ENCODE measurements around the gene HPSE2. TPM values are rescaled to one million over a fixed set of nuclear protein-coding genes. Genes with fewer than 3 reads are reported as not detected.
"Not testable (repeated sequence)": the region's sequence is repeated elsewhere in the genome, so short reads cannot be mapped to it uniquely, and the experiment has no call there.

Gene HPSE2
- total RNA-seq, 1 donor from 2014 or later = under 0.01 TPM

GRCh38 chr10:98555021-98555619 lies 680.5 kb downstream of the HPSE2 start:
- no peak overlapping the region for H3K9ac ChIP-seq (ENCODE audit: low read depth in 1 of 3, low read length in 3 of 3)
- no peak overlapping the region for H3K27ac ChIP-seq (ENCODE audit: low read depth, low read length)
- no peaks in the 10 kb centered on the region for H3K36me3 ChIP-seq (ENCODE audit: control insufficient read depth in 3 of 3, insufficient read depth in 3 of 3, low read length in 3 of 3)
- H3K4me1 ChIP-seq (ENCODE audit: control insufficient read depth in 3 of 3, insufficient read depth in 3 of 3, low read length in 3 of 3) = no peaks in the 10 kb centered on the region
- no peaks in the 10 kb centered on the region for H3K9me3 ChIP-seq (ENCODE audit: control insufficient read depth in 3 of 3, low read length in 3 of 3)
- H3K27me3 ChIP-seq (ENCODE audit: control insufficient read depth in 3 of 3, insufficient read depth in 3 of 3, low read length in 3 of 3) = no peaks in the 10 kb centered on the region
- no peak overlapping the region for H3K4me3 ChIP-seq (ENCODE audit: low read length in 3 of 3)

- not testable (repeated sequence) for H3K4me1 ChIP-seq (ENCODE audit: control insufficient read depth in 3 of 3, insufficient read depth in 3 of 3, low read length in 3 of 3); H3K27me3 ChIP-seq (ENCODE audit: control insufficient read depth in 3 of 3, insufficient read depth in 3 of 3, low read length in 3 of 3); H3K36me3 ChIP-seq (ENCODE audit: control insufficient read depth in 3 of 3, insufficient read depth in 3 of 3, low read length in 3 of 3); H3K9ac ChIP-seq (ENCODE audit: low read depth in 1 of 3, low read length in 3 of 3); H3K4me3 ChIP-seq (ENCODE audit: low read length in 3 of 3); H3K9me3 ChIP-seq (ENCODE audit: control insufficient read depth in 3 of 3, low read length in 3 of 3); H3K27ac ChIP-seq (ENCODE audit: low read depth, low read length)
Observed at GRCh38 chr10:98541561-98541960, 694.1 kb downstream of the HPSE2 start.

GRCh38 chr10:98539578-98539977 lies 696.1 kb downstream of the HPSE2 start:
- H3K36me3 ChIP-seq (ENCODE audit: control insufficient read depth in 3 of 3, insufficient read depth in 3 of 3, low read length in 3 of 3) = no peaks in the 10 kb centered on the region
- H3K4me3 ChIP-seq (ENCODE audit: low read length in 3 of 3) = no peak overlapping the region
- H3K4me1 ChIP-seq (ENCODE audit: control insufficient read depth in 3 of 3, insufficient read depth in 3 of 3, low read length in 3 of 3) = no peaks in the 10 kb centered on the region
- H3K9me3 ChIP-seq (ENCODE audit: control insufficient read depth in 3 of 3, low read length in 3 of 3) = no peaks in the 10 kb centered on the region
- H3K9ac ChIP-seq (ENCODE audit: low read depth in 1 of 3, low read length in 3 of 3) = no peak overlapping the region
- H3K27ac ChIP-seq (ENCODE audit: low read depth, low read length) = no peak overlapping the region
- H3K27me3 ChIP-seq (ENCODE audit: control insufficient read depth in 3 of 3, insufficient read depth in 3 of 3, low read length in 3 of 3) = no peaks in the 10 kb centered on the region

GRCh38 chr10:98538472-98538871 lies 697.2 kb downstream of the HPSE2 start:
- Histone ChIP-seq H3K27me3 (ENCODE audit: control insufficient read depth in 3 of 3, insufficient read depth in 3 of 3, low read length in 3 of 3) (no peaks in the 10 kb centered on the region), H3K4me1 (ENCODE audit: control insufficient read depth in 3 of 3, insufficient read depth in 3 of 3, low read length in 3 of 3) (no peaks in the 10 kb centered on the region), H3K4me3 (ENCODE audit: low read length in 3 of 3) (no peak overlapping the region), H3K9ac (ENCODE audit: low read depth in 1 of 3, low read length in 3 of 3) (no peak overlapping the region), H3K36me3 (ENCODE audit: control insufficient read depth in 3 of 3, insufficient read depth in 3 of 3, low read length in 3 of 3) (no peaks in the 10 kb centered on the region), H3K27ac (ENCODE audit: low read depth, low read length) (no peak overlapping the region), H3K9me3 (ENCODE audit: control insufficient read depth in 3 of 3, low read length in 3 of 3) (no peaks in the 10 kb centered on the region)

- H3K9me3 ChIP-seq (ENCODE audit: control insufficient read depth in 3 of 3, low read length in 3 of 3) = no peaks in the 10 kb centered on the region
- no peak overlapping the region for H3K9ac ChIP-seq (ENCODE audit: low read depth in 1 of 3, low read length in 3 of 3)
- no peak overlapping the region for H3K4me3 ChIP-seq (ENCODE audit: low read length in 3 of 3)
- no peaks in the 10 kb centered on the region for H3K36me3 ChIP-seq (ENCODE audit: control insufficient read depth in 3 of 3, insufficient read depth in 3 of 3, low read length in 3 of 3)
- H3K27ac ChIP-seq (ENCODE audit: low read depth, low read length) = no peak overlapping the region
- no peaks in the 10 kb centered on the region for H3K4me1 ChIP-seq (ENCODE audit: control insufficient read depth in 3 of 3, insufficient read depth in 3 of 3, low read length in 3 of 3)
- H3K27me3 ChIP-seq (ENCODE audit: control insufficient read depth in 3 of 3, insufficient read depth in 3 of 3, low read length in 3 of 3) = no peaks in the 10 kb centered on the region
Observed at GRCh38 chr10:98536551-98536950, 699.1 kb downstream of the HPSE2 start.

GRCh38 chr10:98533746-98534445 lies 701.8 kb downstream of the HPSE2 start:
- Histone ChIP-seq H3K4me3 (ENCODE audit: low read length in 3 of 3) (no peak overlapping the region), H3K27me3 (ENCODE audit: control insufficient read depth in 3 of 3, insufficient read depth in 3 of 3, low read length in 3 of 3) (no peaks in the 10 kb centered on the region), H3K36me3 (ENCODE audit: control insufficient read depth in 3 of 3, insufficient read depth in 3 of 3, low read length in 3 of 3) (no peaks in the 10 kb centered on the region), H3K9ac (ENCODE audit: low read depth in 1 of 3, low read length in 3 of 3) (no peak overlapping the region), H3K4me1 (ENCODE audit: control insufficient read depth in 3 of 3, insufficient read depth in 3 of 3, low read length in 3 of 3) (no peaks in the 10 kb centered on the region), H3K9me3 (ENCODE audit: control insufficient read depth in 3 of 3, low read length in 3 of 3) (no peaks in the 10 kb centered on the region), H3K27ac (ENCODE audit: low read depth, low read length) (no peak overlapping the region)

GRCh38 chr10:98533241-98533640 lies 702.4 kb downstream of the HPSE2 start:
- no peaks in the 10 kb centered on the region for H3K9me3 ChIP-seq (ENCODE audit: control insufficient read depth in 3 of 3, low read length in 3 of 3)

GRCh38 chr10:98528805-98529183 lies 706.9 kb downstream of the HPSE2 start:
- Histone ChIP-seq H3K4me1 (ENCODE audit: control insufficient read depth in 3 of 3, insufficient read depth in 3 of 3, low read length in 3 of 3) (no peaks in the 10 kb centered on the region), H3K9me3 (ENCODE audit: control insufficient read depth in 3 of 3, low read length in 3 of 3) (no peaks in the 10 kb centered on the region), H3K9ac (ENCODE audit: low read depth in 1 of 3, low read length in 3 of 3) (no peak overlapping the region), H3K27me3 (ENCODE audit: control insufficient read depth in 3 of 3, insufficient read depth in 3 of 3, low read length in 3 of 3) (peaks cover 0 to 3% (median 0%) of the 10 kb centered on the region in 3 donors), H3K4me3 (ENCODE audit: low read length in 3 of 3) (no peak overlapping the region), H3K36me3 (ENCODE audit: control insufficient read depth in 3 of 3, insufficient read depth in 3 of 3, low read length in 3 of 3) (no peaks in the 10 kb centered on the region), H3K27ac (ENCODE audit: low read depth, low read length) (no peak overlapping the region)

More at GRCh38 chr10:98533241-98533640, 702.4 kb downstream of the HPSE2 start:
- no peaks in the 10 kb centered on the region for H3K4me1 ChIP-seq (ENCODE audit: control insufficient read depth in 3 of 3, insufficient read depth in 3 of 3, low read length in 3 of 3)
- H3K27ac ChIP-seq (ENCODE audit: low read depth, low read length) = no peak overlapping the region
- no peaks in the 10 kb centered on the region for H3K36me3 ChIP-seq (ENCODE audit: control insufficient read depth in 3 of 3, insufficient read depth in 3 of 3, low read length in 3 of 3)
- H3K9ac ChIP-seq (ENCODE audit: low read depth in 1 of 3, low read length in 3 of 3) = no peak overlapping the region
- no peaks in the 10 kb centered on the region for H3K27me3 ChIP-seq (ENCODE audit: control insufficient read depth in 3 of 3, insufficient read depth in 3 of 3, low read length in 3 of 3)
- H3K4me3 ChIP-seq (ENCODE audit: low read length in 3 of 3) = no peak overlapping the region

- H3K4me1 ChIP-seq (ENCODE audit: control insufficient read depth in 3 of 3, insufficient read depth in 3 of 3, low read length in 3 of 3) = no peaks in the 10 kb centered on the region
- peaks cover 0 to 3% (median 0%) of the 10 kb centered on the region in 3 donors for H3K27me3 ChIP-seq (ENCODE audit: control insufficient read depth in 3 of 3, insufficient read depth in 3 of 3, low read length in 3 of 3)
- no peak overlapping the region for H3K27ac ChIP-seq (ENCODE audit: low read depth, low read length)
- H3K9ac ChIP-seq (ENCODE audit: low read depth in 1 of 3, low read length in 3 of 3) = no peak overlapping the region
- H3K9me3 ChIP-seq (ENCODE audit: control insufficient read depth in 3 of 3, low read length in 3 of 3) = no peaks in the 10 kb centered on the region
- no peak overlapping the region for H3K4me3 ChIP-seq (ENCODE audit: low read length in 3 of 3)
- H3K36me3 ChIP-seq (ENCODE audit: control insufficient read depth in 3 of 3, insufficient read depth in 3 of 3, low read length in 3 of 3) = no peaks in the 10 kb centered on the region
Observed at GRCh38 chr10:98528166-98528804, 707.4 kb downstream of the HPSE2 start.

GRCh38 chr10:98525969-98526368 lies 709.7 kb downstream of the HPSE2 start:
- Histone ChIP-seq H3K36me3 (ENCODE audit: control insufficient read depth in 3 of 3, insufficient read depth in 3 of 3, low read length in 3 of 3) (no peaks in the 10 kb centered on the region), H3K4me1 (ENCODE audit: control insufficient read depth in 3 of 3, insufficient read depth in 3 of 3, low read length in 3 of 3) (no peaks in the 10 kb centered on the region), H3K9me3 (ENCODE audit: control insufficient read depth in 3 of 3, low read length in 3 of 3) (no peaks in the 10 kb centered on the region), H3K27me3 (ENCODE audit: control insufficient read depth in 3 of 3, insufficient read depth in 3 of 3, low read length in 3 of 3) (peaks cover 0 to 3% (median 0%) of the 10 kb centered on the region in 3 donors), H3K9ac (ENCODE audit: low read depth in 1 of 3, low read length in 3 of 3) (no peak overlapping the region), H3K4me3 (ENCODE audit: low read length in 3 of 3) (no peak overlapping the region), H3K27ac (ENCODE audit: low read depth, low read length) (no peak overlapping the region)
